ENCODE measurements around the gene ADGRB3.

ADGRB3 gene

DNA sequence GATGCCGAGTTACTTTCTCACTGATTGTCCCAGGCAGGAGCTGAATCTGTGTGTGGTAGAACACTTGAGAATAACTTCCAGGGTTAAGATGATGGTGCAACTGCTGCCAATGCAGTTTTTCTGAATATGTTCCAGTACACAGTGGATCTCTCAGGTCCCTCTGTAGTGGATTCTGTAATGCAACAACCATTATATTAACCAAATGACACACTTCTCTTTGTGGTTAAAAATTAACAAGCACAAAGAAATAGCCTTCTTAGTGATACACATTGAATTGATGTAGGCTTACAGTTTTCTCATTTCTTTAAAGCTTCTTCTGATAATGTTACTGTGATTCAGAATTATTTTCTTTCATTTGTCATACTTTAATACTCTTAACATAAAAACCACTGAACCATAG lies 383.8 kb downstream of the ADGRB3 start:
- H3K9me3 ChIP-seq (ENCODE audit: control insufficient read depth in 2 of 2, low read length in 2 of 2), result no peaks in the 10 kb centered on the region
- H3K4me3 ChIP-seq (ENCODE audit: low read length in 2 of 2), result no peak overlapping the region
- no peak overlapping the region for H3K9ac ChIP-seq (ENCODE audit: low read length in 2 of 2)
- H3K4me1 ChIP-seq (ENCODE audit: control insufficient read depth, insufficient read depth, low read length), result no peaks in the 10 kb centered on the region
- H3K27me3 ChIP-seq (ENCODE audit: control insufficient read depth in 1 of 2, insufficient read depth in 2 of 2, low read length in 2 of 2), result no peaks in the 10 kb centered on the region
- no peak overlapping the region for H3K27ac ChIP-seq (ENCODE audit: low read length)
- H3K36me3 ChIP-seq (ENCODE audit: control insufficient read depth in 2 of 2, insufficient read depth in 2 of 2, low read length in 2 of 2), result no peaks in the 10 kb centered on the region

DNA sequence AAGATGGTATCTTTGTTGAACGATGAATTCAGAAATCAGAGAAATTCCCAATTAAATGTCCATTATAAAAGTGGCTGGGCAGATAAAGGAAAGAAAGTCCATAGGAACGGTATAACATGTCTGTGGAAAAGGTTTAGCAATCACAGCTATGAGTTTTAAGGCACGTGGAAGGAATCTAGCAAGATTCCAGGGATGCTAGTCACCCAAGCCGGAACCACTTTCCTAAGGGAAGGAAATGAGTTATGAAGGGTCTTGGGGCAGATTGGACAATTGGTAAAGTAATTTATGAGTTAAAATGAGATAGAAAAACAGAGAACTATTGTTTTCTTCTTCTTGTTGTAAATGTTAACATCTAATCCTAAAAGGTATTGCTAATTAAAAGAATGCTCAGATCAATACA lies 384.8 kb downstream of the ADGRB3 start:
- no peaks in the 10 kb centered on the region for H3K9me3 ChIP-seq (ENCODE audit: control insufficient read depth in 2 of 2, low read length in 2 of 2)
- H3K4me3 ChIP-seq (ENCODE audit: low read length in 2 of 2), result no peak overlapping the region
- H3K4me1 ChIP-seq (ENCODE audit: control insufficient read depth, insufficient read depth, low read length), result no peaks in the 10 kb centered on the region
- H3K9ac ChIP-seq (ENCODE audit: low read length in 2 of 2), result no peak overlapping the region
- H3K27me3 ChIP-seq (ENCODE audit: control insufficient read depth in 1 of 2, insufficient read depth in 2 of 2, low read length in 2 of 2), result no peaks in the 10 kb centered on the region
- H3K27ac ChIP-seq (ENCODE audit: low read length), result no peak overlapping the region
- no peaks in the 10 kb centered on the region for H3K36me3 ChIP-seq (ENCODE audit: control insufficient read depth in 2 of 2, insufficient read depth in 2 of 2, low read length in 2 of 2)

GRCh38 chr6:69022993-69023392 lies 387.9 kb downstream of the ADGRB3 start:
- Histone ChIP-seq H3K36me3 (ENCODE audit: control insufficient read depth in 2 of 2, insufficient read depth in 2 of 2, low read length in 2 of 2) (no peaks in the 10 kb centered on the region), H3K4me3 (ENCODE audit: low read length in 2 of 2) (no peak overlapping the region), H3K27me3 (ENCODE audit: control insufficient read depth in 1 of 2, insufficient read depth in 2 of 2, low read length in 2 of 2) (no peaks in the 10 kb centered on the region), H3K4me1 (ENCODE audit: control insufficient read depth, insufficient read depth, low read length) (no peaks in the 10 kb centered on the region), H3K27ac (ENCODE audit: low read length) (no peak overlapping the region), H3K9ac (ENCODE audit: low read length in 2 of 2) (no peak overlapping the region), H3K9me3 (ENCODE audit: control insufficient read depth in 2 of 2, low read length in 2 of 2) (no peaks in the 10 kb centered on the region)

DNA sequence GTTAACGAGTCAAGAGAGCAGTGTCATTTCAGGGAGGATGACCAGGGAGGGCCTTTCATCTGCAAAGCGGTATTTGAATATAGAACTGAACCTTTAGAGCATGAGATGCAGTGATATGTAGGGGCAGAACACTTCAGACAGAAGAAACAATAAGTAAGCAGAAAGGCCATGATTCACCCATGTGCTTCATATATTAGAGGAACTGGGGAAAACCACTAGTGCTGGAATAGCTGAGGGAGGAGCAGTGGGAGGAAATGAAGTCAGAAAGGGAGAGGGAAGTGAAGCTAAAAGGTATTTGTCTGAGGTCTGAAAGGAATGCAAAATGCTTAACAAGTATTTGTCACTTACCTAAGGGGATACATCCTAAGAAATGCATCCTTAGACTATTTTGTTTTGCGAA lies 391.2 kb downstream of the ADGRB3 start:
- Histone ChIP-seq H3K27ac (ENCODE audit: low read length) (no peak overlapping the region), H3K27me3 (ENCODE audit: control insufficient read depth in 1 of 2, insufficient read depth in 2 of 2, low read length in 2 of 2) (no peaks in the 10 kb centered on the region), H3K36me3 (ENCODE audit: control insufficient read depth in 2 of 2, insufficient read depth in 2 of 2, low read length in 2 of 2) (no peaks in the 10 kb centered on the region), H3K4me1 (ENCODE audit: control insufficient read depth, insufficient read depth, low read length) (no peaks in the 10 kb centered on the region), H3K9ac (ENCODE audit: low read length in 2 of 2) (no peak overlapping the region), H3K9me3 (ENCODE audit: control insufficient read depth in 2 of 2, low read length in 2 of 2) (no peaks in the 10 kb centered on the region), H3K4me3 (ENCODE audit: low read length in 2 of 2) (no peak overlapping the region)

GRCh38 chr6:69026715-69027114 lies 391.6 kb downstream of the ADGRB3 start:
- no peak overlapping the region for H3K4me3 ChIP-seq (ENCODE audit: low read length in 2 of 2)
- H3K9ac ChIP-seq (ENCODE audit: low read length in 2 of 2), result no peak overlapping the region
- H3K9me3 ChIP-seq (ENCODE audit: control insufficient read depth in 2 of 2, low read length in 2 of 2), result no peaks in the 10 kb centered on the region
- no peaks in the 10 kb centered on the region for H3K4me1 ChIP-seq (ENCODE audit: control insufficient read depth, insufficient read depth, low read length)
- no peaks in the 10 kb centered on the region for H3K36me3 ChIP-seq (ENCODE audit: control insufficient read depth in 2 of 2, insufficient read depth in 2 of 2, low read length in 2 of 2)
- H3K27ac ChIP-seq (ENCODE audit: low read length), result no peak overlapping the region
- no peaks in the 10 kb centered on the region for H3K27me3 ChIP-seq (ENCODE audit: control insufficient read depth in 1 of 2, insufficient read depth in 2 of 2, low read length in 2 of 2)

GRCh38 chr6:69027861-69028260 lies 392.8 kb downstream of the ADGRB3 start:
- H3K27ac ChIP-seq (ENCODE audit: low read length), result no peak overlapping the region
- H3K4me3 ChIP-seq (ENCODE audit: low read length in 2 of 2), result no peak overlapping the region
- no peaks in the 10 kb centered on the region for H3K27me3 ChIP-seq (ENCODE audit: control insufficient read depth in 1 of 2, insufficient read depth in 2 of 2, low read length in 2 of 2)
- no peaks in the 10 kb centered on the region for H3K4me1 ChIP-seq (ENCODE audit: control insufficient read depth, insufficient read depth, low read length)
- no peak overlapping the region for H3K9ac ChIP-seq (ENCODE audit: low read length in 2 of 2)
- no peaks in the 10 kb centered on the region for H3K9me3 ChIP-seq (ENCODE audit: control insufficient read depth in 2 of 2, low read length in 2 of 2)
- H3K36me3 ChIP-seq (ENCODE audit: control insufficient read depth in 2 of 2, insufficient read depth in 2 of 2, low read length in 2 of 2), result no peaks in the 10 kb centered on the region

- H3K9me3 ChIP-seq (ENCODE audit: control insufficient read depth in 2 of 2, low read length in 2 of 2), result no peaks in the 10 kb centered on the region
- H3K27me3 ChIP-seq (ENCODE audit: control insufficient read depth in 1 of 2, insufficient read depth in 2 of 2, low read length in 2 of 2), result no peaks in the 10 kb centered on the region
- H3K4me3 ChIP-seq (ENCODE audit: low read length in 2 of 2), result no peak overlapping the region
- H3K4me1 ChIP-seq (ENCODE audit: control insufficient read depth, insufficient read depth, low read length), result no peaks in the 10 kb centered on the region
- H3K9ac ChIP-seq (ENCODE audit: low read length in 2 of 2), result no peak overlapping the region
- no peaks in the 10 kb centered on the region for H3K36me3 ChIP-seq (ENCODE audit: control insufficient read depth in 2 of 2, insufficient read depth in 2 of 2, low read length in 2 of 2)
- H3K27ac ChIP-seq (ENCODE audit: low read length), result no peak overlapping the region
Observed at GRCh38 chr6:69038841-69039240, 403.8 kb downstream of the ADGRB3 start.

- Histone ChIP-seq H3K27ac (ENCODE audit: low read length) (no peak overlapping the region), H3K9me3 (ENCODE audit: control insufficient read depth in 2 of 2, low read length in 2 of 2) (no peaks in the 10 kb centered on the region), H3K36me3 (ENCODE audit: control insufficient read depth in 2 of 2, insufficient read depth in 2 of 2, low read length in 2 of 2) (no peaks in the 10 kb centered on the region), H3K4me3 (ENCODE audit: low read length in 2 of 2) (no peak overlapping the region), H3K9ac (ENCODE audit: low read length in 2 of 2) (no peak overlapping the region), H3K4me1 (ENCODE audit: control insufficient read depth, insufficient read depth, low read length) (no peaks in the 10 kb centered on the region), H3K27me3 (ENCODE audit: control insufficient read depth in 1 of 2, insufficient read depth in 2 of 2, low read length in 2 of 2) (no peaks in the 10 kb centered on the region)
Observed at GRCh38 chr6:69042297-69042696, 407.2 kb downstream of the ADGRB3 start.

- H3K27ac ChIP-seq (ENCODE audit: low read length), result no peak overlapping the region
- no peak overlapping the region for H3K9ac ChIP-seq (ENCODE audit: low read length in 2 of 2)
- H3K36me3 ChIP-seq (ENCODE audit: control insufficient read depth in 2 of 2, insufficient read depth in 2 of 2, low read length in 2 of 2), result no peaks in the 10 kb centered on the region
- no peak overlapping the region for H3K4me3 ChIP-seq (ENCODE audit: low read length in 2 of 2)
- H3K4me1 ChIP-seq (ENCODE audit: control insufficient read depth, insufficient read depth, low read length), result no peaks in the 10 kb centered on the region
- no peaks in the 10 kb centered on the region for H3K27me3 ChIP-seq (ENCODE audit: control insufficient read depth in 1 of 2, insufficient read depth in 2 of 2, low read length in 2 of 2)
- no peaks in the 10 kb centered on the region for H3K9me3 ChIP-seq (ENCODE audit: control insufficient read depth in 2 of 2, low read length in 2 of 2)
Observed at GRCh38 chr6:69044534-69044933, 409.5 kb downstream of the ADGRB3 start.

- Histone ChIP-seq H3K9ac (ENCODE audit: low read length in 2 of 2) (no peak overlapping the region), H3K9me3 (ENCODE audit: control insufficient read depth in 2 of 2, low read length in 2 of 2) (no peaks in the 10 kb centered on the region), H3K27ac (ENCODE audit: low read length) (no peak overlapping the region), H3K27me3 (ENCODE audit: control insufficient read depth in 1 of 2, insufficient read depth in 2 of 2, low read length in 2 of 2) (no peaks in the 10 kb centered on the region), H3K4me1 (ENCODE audit: control insufficient read depth, insufficient read depth, low read length) (no peaks in the 10 kb centered on the region), H3K4me3 (ENCODE audit: low read length in 2 of 2) (no peak overlapping the region), H3K36me3 (ENCODE audit: control insufficient read depth in 2 of 2, insufficient read depth in 2 of 2, low read length in 2 of 2) (no peaks in the 10 kb centered on the region)
Observed at GRCh38 chr6:69059413-69059812, 424.3 kb downstream of the ADGRB3 start.

DNA sequence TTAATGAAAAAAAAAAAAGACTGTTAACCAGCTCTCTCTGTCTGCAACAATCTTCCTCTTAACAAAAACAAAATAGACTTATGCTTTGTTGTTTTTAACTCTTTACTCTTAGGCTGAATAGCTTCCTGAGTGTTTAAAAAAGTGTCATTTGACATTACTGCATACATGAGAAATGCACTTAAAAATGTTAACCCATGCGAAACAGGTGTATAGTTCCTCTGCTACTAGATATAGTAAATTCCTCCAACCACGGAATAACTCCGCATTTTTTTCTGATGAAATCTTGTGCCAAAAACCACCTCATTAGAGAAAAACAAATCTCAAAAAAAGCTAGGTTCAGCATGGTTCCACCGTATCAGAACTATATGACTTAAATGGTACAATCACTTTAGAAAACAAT lies 426.0 kb downstream of the ADGRB3 start:
- no peaks in the 10 kb centered on the region for H3K4me1 ChIP-seq (ENCODE audit: control insufficient read depth, insufficient read depth, low read length)
- no peak overlapping the region for H3K4me3 ChIP-seq (ENCODE audit: low read length in 2 of 2)
- no peak overlapping the region for H3K9ac ChIP-seq (ENCODE audit: low read length in 2 of 2)
- no peaks in the 10 kb centered on the region for H3K27me3 ChIP-seq (ENCODE audit: control insufficient read depth in 1 of 2, insufficient read depth in 2 of 2, low read length in 2 of 2)
- H3K9me3 ChIP-seq (ENCODE audit: control insufficient read depth in 2 of 2, low read length in 2 of 2), result no peaks in the 10 kb centered on the region
- no peak overlapping the region for H3K27ac ChIP-seq (ENCODE audit: low read length)
- H3K36me3 ChIP-seq (ENCODE audit: control insufficient read depth in 2 of 2, insufficient read depth in 2 of 2, low read length in 2 of 2), result no peaks in the 10 kb centered on the region

DNA sequence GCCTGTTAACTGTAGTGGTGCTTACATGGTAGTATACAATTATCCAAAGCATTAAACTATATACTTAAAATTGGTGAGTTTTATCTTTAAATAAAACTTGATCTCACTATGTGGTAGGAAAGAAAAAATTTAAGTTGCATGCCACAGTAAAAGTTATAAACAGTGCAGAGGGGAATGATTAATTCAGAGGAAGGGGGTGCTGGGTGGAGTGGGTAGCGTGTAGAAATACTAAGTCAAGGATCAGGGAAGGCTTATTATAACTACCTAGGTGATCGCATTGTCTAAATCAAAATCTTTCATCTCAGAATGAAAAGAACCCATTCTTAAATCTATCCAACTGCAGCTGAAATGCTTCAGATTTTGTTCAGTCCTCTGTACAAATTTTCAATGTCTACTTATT lies 428.3 kb downstream of the ADGRB3 start:
- Histone ChIP-seq H3K9ac (ENCODE audit: low read length in 2 of 2) (no peak overlapping the region), H3K4me1 (ENCODE audit: control insufficient read depth, insufficient read depth, low read length) (no peaks in the 10 kb centered on the region), H3K36me3 (ENCODE audit: control insufficient read depth in 2 of 2, insufficient read depth in 2 of 2, low read length in 2 of 2) (no peaks in the 10 kb centered on the region), H3K27ac (ENCODE audit: low read length) (no peak overlapping the region), H3K9me3 (ENCODE audit: control insufficient read depth in 2 of 2, low read length in 2 of 2) (no peaks in the 10 kb centered on the region), H3K27me3 (ENCODE audit: control insufficient read depth in 1 of 2, insufficient read depth in 2 of 2, low read length in 2 of 2) (no peaks in the 10 kb centered on the region), H3K4me3 (ENCODE audit: low read length in 2 of 2) (no peak overlapping the region)
